Stimulated activated CD8-positive, alpha-beta memory T cell treated with anti-CD3 and anti-CD28 coated beads, Interleukin-4, amount 100 ng/mL, for 4 hours (primary cell): Measurements from ENCODE around the gene REEP1.
"Not testable (repeated sequence)": the region's sequence is repeated elsewhere in the genome, so short reads cannot be mapped to it uniquely, and the experiment has no call there.

Source experiments
- DNase-seq, 2 donors: peaks; one replicate each; pipeline ENCODE4 v3.0.0-alpha.2; 2020; ENCODE audit warnings: low read depth in 2 of 2, low spot score in 1 of 2

Gene REEP1

GRCh38 chr2:86202336-86202692 lies 135.1 kb downstream of the REEP1 start:
- no peak for DNase-seq

- DNase-seq: no peak
These were observed 135.6 kb downstream of the REEP1 start for GRCh38 chr2:86201671-86202335.

- DNase-seq: not testable (repeated sequence)
These were observed 136.9 kb downstream of the REEP1 start for GRCh38 chr2:86200564-86200963.

- no peak for DNase-seq
These were observed 137.6 kb downstream of the REEP1 start for GRCh38 chr2:86199834-86200177.

GRCh38 chr2:86195808-86196387 lies 141.5 kb downstream of the REEP1 start:
- no peak for DNase-seq

GRCh38 chr2:86195055-86195807 lies 142.2 kb downstream of the REEP1 start, which contains the start of gene IMMT:
Gene IMMT (minus strand): TSS chr2:86195462. CDS start chr2:86195382, 80 bp downstream.
- DNase-seq: peak; percentile 82 to 87

- DNase-seq: no peak
These were observed 142.7 kb downstream of the REEP1 start for GRCh38 chr2:86194751-86195054.

- no peak for DNase-seq
These were observed 143.4 kb downstream of the REEP1 start for GRCh38 chr2:86193901-86194567.

- no peak for DNase-seq
These were observed 147.5 kb downstream of the REEP1 start for GRCh38 chr2:86189782-86190416.

GRCh38 chr2:86186431-86186830 lies 151.0 kb downstream of the REEP1 start:
- no peak for DNase-seq

GRCh38 chr2:86185517-86186212 lies 151.8 kb downstream of the REEP1 start:
- no peak for DNase-seq

- no peak for DNase-seq
These were observed 160.8 kb downstream of the REEP1 start for GRCh38 chr2:86176597-86176996.

GRCh38 chr2:86175828-86176227 lies 161.6 kb downstream of the REEP1 start:
- DNase-seq: no peak

- DNase-seq: no peak
These were observed 163.0 kb downstream of the REEP1 start for GRCh38 chr2:86174445-86174844.

- DNase-seq: no peak
These were observed 164.8 kb downstream of the REEP1 start for GRCh38 chr2:86172610-86173009.

GRCh38 chr2:86171295-86171694 lies 166.1 kb downstream of the REEP1 start:
- DNase-seq: no peak

- no peak for DNase-seq
These were observed 167.0 kb downstream of the REEP1 start for GRCh38 chr2:86170449-86170848.
